NCI-H526 (cell line): ENCODE results near the gene RNF123.
"Not testable (repeated sequence)": the region's sequence is repeated elsewhere in the genome, so short reads cannot be mapped to it uniquely, and the experiment has no call there.

Source experiments
- DNase-seq, 2 experiments: peaks; one replicate each; lab custom pipeline; 2025; lab: John Stamatoyannopoulos, UW

RNF123 gene

GRCh38 chr3:49681232-49681522 lies 8.2 kb upstream of the RNF123 start:
- no peak for DNase-seq

GRCh38 chr3:49681543-49681942 lies 7.8 kb upstream of the RNF123 start:
- DNase-seq = no peak

GRCh38 chr3:49683162-49683561 lies 6.2 kb upstream of the RNF123 start:
- no peak for DNase-seq

GRCh38 chr3:49684453-49684852 lies 4.9 kb upstream of the RNF123 start:
- DNase-seq = not testable (repeated sequence)

GRCh38 chr3:49685103-49685502 lies 4.3 kb upstream of the RNF123 start:
- DNase-seq = not testable (repeated sequence)

- not testable (repeated sequence) for DNase-seq
These were observed 3.5 kb upstream of the RNF123 start for GRCh38 chr3:49685846-49686245.

- not testable (repeated sequence) for DNase-seq
These were observed 3.0 kb upstream of the RNF123 start for GRCh38 chr3:49686346-49686745.

- DNase-seq = not testable (repeated sequence)
These were observed 2.5 kb upstream of the RNF123 start for GRCh38 chr3:49686769-49687423.

- not testable (repeated sequence) for DNase-seq
These were observed 1.9 kb upstream of the RNF123 start for GRCh38 chr3:49687424-49687795.

GRCh38 chr3:49688338-49689045 lies 865 bp upstream of the RNF123 start:
- DNase-seq = not testable (repeated sequence)

- DNase-seq = not testable (repeated sequence)
These were observed 709 bp downstream of the RNF123 start for GRCh38 chr3:49689908-49690624.

- not testable (repeated sequence) for DNase-seq
These were observed 1.5 kb downstream of the RNF123 start for GRCh38 chr3:49690856-49691255.

GRCh38 chr3:49691481-49691880 lies 2.1 kb downstream of the RNF123 start:
- not testable (repeated sequence) for DNase-seq

- DNase-seq = not testable (repeated sequence)
These were observed 5.2 kb downstream of the RNF123 start for GRCh38 chr3:49694409-49695070.

GRCh38 chr3:49695350-49696015 lies 6.1 kb downstream of the RNF123 start:
- DNase-seq = not testable (repeated sequence)

GRCh38 chr3:49699281-49699979 lies 10.1 kb downstream of the RNF123 start:
- DNase-seq = peak in 1 of 2 experiments; percentile 13

- DNase-seq = no peak
These were observed 10.7 kb downstream of the RNF123 start for GRCh38 chr3:49700014-49700413.

- DNase-seq = no peak
These were observed 11.2 kb downstream of the RNF123 start for GRCh38 chr3:49700453-49701128.

- DNase-seq = no peak
These were observed 12.2 kb downstream of the RNF123 start for GRCh38 chr3:49701388-49702077.

- DNase-seq = no peak
These were observed 13.3 kb downstream of the RNF123 start for GRCh38 chr3:49702672-49703071.
